ENCODE results near the gene BRICD5.

BRICD5 gene

GRCh38 chr16:2179107-2179501 is 31.6 kb downstream of the BRICD5 start:
- DNase-seq, result no peak

DNA sequence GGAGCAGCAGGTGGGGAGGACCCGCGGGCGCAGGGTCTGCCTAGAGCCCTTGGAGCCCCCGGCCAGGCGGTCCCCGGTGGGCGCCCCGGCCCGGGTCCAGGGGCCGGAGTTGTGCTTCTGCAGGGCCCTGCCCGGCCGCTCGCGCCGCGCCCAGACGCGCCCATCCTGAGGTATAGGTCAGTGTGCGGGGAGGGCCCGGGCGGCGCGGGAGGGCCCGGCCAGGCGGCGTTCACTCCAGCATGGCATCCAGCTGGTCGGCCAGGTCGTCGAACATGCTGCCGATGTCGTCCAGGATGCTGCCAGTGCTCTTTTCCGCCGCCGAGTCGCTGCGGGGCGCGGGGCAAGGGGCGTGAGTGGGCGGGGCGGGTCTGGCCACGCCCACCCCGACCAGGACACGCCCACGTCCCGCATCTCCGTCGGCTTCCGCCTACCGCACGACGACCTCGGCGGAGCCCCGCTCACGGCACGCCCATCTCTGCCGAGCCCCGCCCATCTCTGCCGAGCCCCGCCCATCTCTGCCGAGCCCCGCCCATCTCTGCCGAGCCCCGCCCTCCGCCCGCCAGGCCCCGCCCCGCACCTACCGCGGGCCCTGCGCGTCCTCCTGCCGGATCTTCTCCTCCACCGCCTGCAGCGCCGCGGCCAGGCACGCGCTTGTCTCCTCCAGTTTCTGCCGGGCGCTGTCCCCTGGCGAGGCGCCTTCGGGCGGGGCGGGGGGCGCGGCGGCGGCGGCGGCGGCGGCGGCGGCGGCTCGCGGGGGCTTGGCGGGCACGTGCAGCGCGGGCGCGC is 32.1 kb downstream of the BRICD5 start:
- DNase-seq, result peak; percentile 34 to 47

DNA sequence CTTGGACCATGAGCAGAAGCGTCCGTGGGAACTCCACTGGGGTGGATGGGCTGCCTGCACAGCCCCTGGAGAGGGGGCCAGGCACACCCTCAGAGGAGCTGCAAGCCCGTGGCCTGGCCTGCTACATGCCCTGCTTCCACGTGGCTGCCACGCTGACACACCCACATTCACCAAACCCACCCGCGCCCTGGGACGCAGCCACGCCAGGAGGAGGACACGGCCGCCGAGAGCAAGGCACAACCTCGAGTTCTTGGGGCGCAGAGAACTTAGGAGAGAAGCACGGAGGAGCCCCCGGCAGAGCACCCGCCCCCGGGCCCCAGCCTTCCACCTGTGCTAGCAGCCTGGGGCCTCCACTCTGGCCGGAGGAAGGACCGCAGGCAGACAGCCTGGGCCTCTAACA is 33.1 kb downstream of the BRICD5 start:
- DNase-seq, result no peak

DNA sequence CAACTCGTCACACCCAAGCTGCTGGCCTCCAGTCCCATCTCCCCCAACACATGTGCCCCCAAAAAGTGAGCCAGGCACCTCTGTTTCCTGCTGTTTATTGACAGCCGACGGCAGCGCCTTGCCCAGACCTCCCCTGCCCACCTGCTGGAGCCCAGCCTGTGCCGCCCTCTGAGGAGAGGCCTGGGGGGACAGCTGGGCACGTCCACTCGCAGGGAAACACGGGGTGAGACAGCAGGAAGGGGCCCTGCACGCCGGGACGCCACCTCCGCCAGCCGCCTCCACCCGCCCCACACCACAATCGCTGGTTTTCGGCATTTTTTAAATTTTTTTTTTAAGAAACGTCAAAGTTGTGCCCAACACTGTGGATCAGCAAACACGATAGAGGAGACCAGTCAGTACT is 33.6 kb downstream of the BRICD5 start:
- no peak for DNase-seq

DNA sequence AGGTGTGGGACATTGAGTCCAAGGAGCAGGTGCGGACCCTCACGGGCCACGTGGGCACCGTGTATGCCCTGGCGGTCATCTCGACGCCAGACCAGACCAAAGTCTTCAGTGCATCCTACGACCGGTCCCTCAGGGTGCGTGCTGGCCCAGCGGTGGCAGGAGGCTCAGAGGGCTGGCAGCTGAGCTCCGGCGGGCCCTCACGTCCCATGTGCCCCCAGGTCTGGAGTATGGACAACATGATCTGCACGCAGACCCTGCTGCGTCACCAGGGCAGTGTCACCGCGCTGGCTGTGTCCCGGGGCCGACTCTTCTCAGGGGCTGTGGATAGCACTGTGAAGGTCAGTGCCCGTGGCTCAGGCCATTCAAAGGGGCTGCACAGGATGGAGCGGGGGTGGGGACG is 34.6 kb downstream of the BRICD5 start:
- DNase-seq, result no peak

- no peak for DNase-seq
These were observed 35.2 kb downstream of the BRICD5 start for GRCh38 chr16:2175454-2175853.

- no peak for DNase-seq
These were observed 36.1 kb downstream of the BRICD5 start for GRCh38 chr16:2174396-2175131.

- DNase-seq, result no peak
These were observed 36.7 kb downstream of the BRICD5 start for GRCh38 chr16:2173916-2174315.

DNA sequence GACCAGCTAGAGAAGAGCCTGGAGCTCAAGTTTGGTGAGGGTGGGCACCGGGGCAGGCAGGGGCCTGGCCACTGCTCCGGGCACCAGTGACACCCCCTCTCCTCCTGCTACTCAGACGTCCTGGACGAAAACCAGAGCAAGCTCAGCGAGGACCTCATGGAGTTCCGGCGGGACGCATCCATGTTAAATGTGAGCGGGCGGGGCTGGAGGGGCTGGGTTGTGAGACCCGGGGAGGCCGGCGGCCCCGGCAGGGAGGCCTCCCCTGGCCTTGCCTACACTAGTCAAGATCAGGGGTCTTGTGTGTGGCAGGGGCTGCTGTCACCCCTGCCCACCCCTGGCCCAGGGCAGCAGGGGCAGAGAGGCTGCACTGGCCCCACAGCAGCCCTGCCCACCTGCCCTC is 37.3 kb downstream of the BRICD5 start:
- DNase-seq, result no peak

GRCh38 chr16:2172688-2173335 is 37.9 kb downstream of the BRICD5 start:
- DNase-seq, result no peak

- DNase-seq, result no peak
These were observed 39.0 kb downstream of the BRICD5 start for GRCh38 chr16:2171601-2172178.

- no peak for DNase-seq
These were observed 39.9 kb downstream of the BRICD5 start for GRCh38 chr16:2170587-2171435.

DNA sequence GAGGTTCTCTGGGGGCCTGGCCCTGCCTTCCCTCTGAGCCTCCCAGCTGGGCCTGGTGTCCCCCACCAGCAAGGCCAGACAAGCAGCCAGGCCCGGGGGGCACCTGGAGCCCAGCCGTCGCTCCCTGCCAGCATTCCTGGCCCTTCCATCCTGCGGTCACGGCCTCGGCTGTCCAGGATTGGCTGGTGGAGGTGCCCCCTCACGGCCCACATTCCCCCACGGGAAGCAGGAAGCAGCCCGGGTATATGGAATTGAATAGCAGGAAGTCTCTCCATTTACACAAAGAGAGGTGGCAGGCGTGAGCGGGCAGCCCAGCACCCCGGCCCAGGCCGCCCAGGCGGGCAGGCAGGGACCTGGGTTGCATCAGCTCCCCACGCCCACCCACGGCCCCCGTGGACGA is 40.6 kb downstream of the BRICD5 start:
- no peak for DNase-seq

DNA sequence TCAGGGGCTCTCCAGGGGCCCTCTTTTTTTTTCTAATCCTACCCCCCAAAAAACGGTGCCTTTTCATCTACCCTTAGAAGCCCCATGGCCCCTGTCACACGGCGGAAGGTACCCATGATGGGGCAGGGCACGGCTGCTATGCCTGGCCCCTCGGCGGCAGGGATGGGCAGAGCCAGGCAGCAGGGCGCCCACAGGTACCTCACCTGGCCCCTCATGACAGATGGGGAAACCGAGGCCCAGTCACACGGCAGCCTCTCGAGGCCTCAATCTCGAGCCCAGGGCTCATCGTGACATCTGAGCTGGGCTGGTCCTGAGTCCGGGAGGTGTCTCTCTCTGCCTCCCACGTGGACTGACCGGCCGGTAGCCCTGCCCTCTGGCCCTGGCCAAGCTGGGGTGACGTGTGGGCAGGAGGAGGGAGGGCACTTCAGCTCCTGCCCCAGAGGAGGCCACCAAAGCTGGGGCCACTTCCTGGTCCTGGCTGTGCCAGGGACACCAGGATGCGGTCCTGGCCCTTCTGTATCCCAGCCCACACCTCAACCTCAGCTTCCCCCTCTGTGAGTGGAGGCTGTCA is 43.5 kb downstream of the BRICD5 start:
- DNase-seq, result no peak

DNA sequence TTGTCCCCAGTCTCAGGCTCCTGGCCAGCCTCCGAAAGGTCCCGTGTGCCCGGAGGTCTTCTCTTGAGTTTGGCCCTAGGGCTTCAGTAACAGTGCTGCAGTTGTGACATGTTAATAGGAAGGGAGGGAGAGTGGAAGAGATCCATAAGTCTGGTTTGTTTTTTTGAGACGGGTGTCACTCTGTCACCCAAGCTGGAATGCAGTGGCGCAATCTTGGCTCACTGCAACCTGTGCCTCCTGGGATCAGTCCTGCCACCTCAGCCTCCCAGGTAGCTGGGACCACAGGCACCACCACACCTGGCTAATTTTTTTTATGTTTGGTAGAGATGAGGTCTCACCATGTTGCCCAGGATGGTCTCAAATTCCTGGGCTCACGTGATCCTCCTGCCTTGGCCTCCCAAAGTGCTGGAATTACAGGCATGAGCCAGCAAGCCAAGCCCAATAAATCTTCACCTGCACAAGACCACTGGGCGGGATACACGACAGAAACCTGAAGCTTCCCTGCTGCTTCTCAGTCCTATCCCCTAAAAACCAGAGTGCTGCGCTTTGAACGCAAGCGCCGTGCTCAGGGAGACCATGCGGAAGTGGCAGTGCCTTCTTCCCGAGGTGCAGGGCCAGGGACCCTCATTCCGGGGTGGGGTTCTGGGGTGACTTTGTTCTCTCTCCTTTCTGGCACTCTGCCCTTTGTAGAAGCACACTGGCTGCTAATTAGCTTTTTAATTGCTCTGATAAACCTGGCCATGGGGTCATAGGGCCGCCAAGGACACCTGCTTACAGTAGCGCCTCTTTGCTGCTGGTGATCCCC is 44.2 kb downstream of the BRICD5 start:
- no peak for DNase-seq

GRCh38 chr16:2165861-2166260 is 44.8 kb downstream of the BRICD5 start:
- DNase-seq, result no peak

- DNase-seq, result peak in 1 of 2 donors; percentile 23
These were observed 47.3 kb downstream of the BRICD5 start for GRCh38 chr16:2163211-2163881.

DNA sequence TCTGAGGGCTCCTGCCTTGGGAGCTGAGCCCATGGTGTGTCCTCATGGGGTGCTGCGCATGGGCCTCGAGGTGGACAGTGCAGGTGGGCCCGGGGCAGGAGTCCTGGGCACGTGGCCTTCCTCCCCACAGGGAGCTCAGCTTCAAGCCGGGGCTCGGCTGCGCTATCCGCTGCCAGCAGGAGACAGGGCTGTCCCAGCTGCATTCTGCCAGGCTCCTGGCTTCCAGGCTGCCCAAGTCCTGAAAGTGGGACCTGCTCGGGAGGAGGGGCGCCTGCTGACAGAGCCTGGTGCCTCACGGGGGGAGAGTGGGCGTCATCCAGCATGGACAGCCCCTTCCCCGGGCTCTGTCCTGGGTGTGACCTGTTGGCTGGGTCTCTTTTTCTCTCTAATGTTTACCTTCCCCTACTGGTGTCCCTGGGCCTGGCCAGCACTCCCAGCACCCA is 48.0 kb downstream of the BRICD5 start:
- DNase-seq, result no peak

GRCh38 chr16:2161911-2162310 is 48.8 kb downstream of the BRICD5 start:
- no peak for DNase-seq

DNA sequence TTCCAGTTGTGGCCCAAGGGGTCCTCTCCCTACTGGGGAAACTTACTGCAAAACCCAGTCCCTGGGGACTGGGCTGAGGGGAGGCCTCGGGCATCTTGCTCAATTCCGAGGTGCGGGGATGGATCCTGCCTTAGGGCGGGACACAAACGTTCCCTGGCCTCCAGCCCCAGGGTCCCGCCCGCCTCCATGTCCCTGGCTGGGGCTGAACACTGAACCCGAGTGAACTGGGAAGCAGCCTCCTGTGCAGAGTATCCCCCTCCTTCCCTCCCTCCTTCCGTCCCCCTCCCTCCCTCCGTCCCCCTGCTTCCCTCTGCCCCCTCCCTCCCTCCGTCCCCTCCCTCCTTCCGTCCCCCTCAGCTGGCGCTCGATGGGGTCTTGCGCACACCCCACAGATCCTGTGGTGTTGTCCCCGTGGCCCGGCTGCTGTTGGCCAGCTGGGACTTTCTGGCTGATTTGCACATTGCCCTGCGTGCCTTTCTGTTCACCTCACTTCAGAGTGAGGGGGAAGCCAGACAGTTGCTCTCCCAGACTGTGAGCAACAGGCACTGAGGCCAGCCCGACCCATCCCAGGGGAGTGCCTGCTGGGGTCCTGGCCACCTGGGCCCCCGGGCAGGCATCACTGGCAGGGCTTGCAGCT is 49.6 kb downstream of the BRICD5 start:
- no peak for DNase-seq

Measured in CD4-positive, alpha-beta T cell treated with Interleukin-1 beta for 1 hour (primary cell).